ENCODE data around the gene FBXO9.

The FBXO9 gene

GRCh38 chr6:53130569-53131290 lies 65.5 kb downstream of the FBXO9 start:
- DNase-seq (ENCODE audit: low read depth in 2 of 2, low spot score in 1 of 2), result no peak

GRCh38 chr6:53133961-53134360 lies 68.8 kb downstream of the FBXO9 start:
- DNase-seq (ENCODE audit: low read depth in 2 of 2, low spot score in 1 of 2), result no peak

GRCh38 chr6:53134601-53135235 lies 69.5 kb downstream of the FBXO9 start:
- no peak for DNase-seq (ENCODE audit: low read depth in 2 of 2, low spot score in 1 of 2)

- no peak for DNase-seq (ENCODE audit: low read depth in 2 of 2, low spot score in 1 of 2)
Observed at GRCh38 chr6:53136000-53136609, 70.9 kb downstream of the FBXO9 start.

GRCh38 chr6:53139841-53140413 lies 74.7 kb downstream of the FBXO9 start:
- no peak for DNase-seq (ENCODE audit: low read depth in 2 of 2, low spot score in 1 of 2)

GRCh38 chr6:53142810-53143209 lies 77.6 kb downstream of the FBXO9 start:
- no peak for DNase-seq (ENCODE audit: low read depth in 2 of 2, low spot score in 1 of 2)

- DNase-seq (ENCODE audit: low read depth in 2 of 2, low spot score in 1 of 2), result no peak
Observed at GRCh38 chr6:53143710-53144109, 78.5 kb downstream of the FBXO9 start.

- no peak for DNase-seq (ENCODE audit: low read depth in 2 of 2, low spot score in 1 of 2)
Observed at GRCh38 chr6:53144802-53145201, 79.6 kb downstream of the FBXO9 start.

- no peak for DNase-seq (ENCODE audit: low read depth in 2 of 2, low spot score in 1 of 2)
Observed at GRCh38 chr6:53148684-53149083, 83.5 kb downstream of the FBXO9 start, which contains the start of gene GCM1. Gene GCM1 (minus strand): TSS chr6:53148841. CDS start chr6:53145632, 3,209 bp downstream.
